HEK293 (cell line): ENCODE data around the gene RILPL1.

Experiments
- ZNF148 ChIP-seq: fragments of 450-650 bp; formaldehyde crosslinking; IDR thresholded peaks from 2 replicates; pipeline ENCODE4 v1.5.0; 2017; ENCODE audit warnings: missing biosample characterization, missing genetic modification characterization, borderline replicate concordance
- ZNF404 ChIP-seq: fragments of 450-650 bp; formaldehyde crosslinking; IDR thresholded peaks from 2 replicates; pipeline ENCODE4 v1.5.1; 2017; ENCODE audit warnings: missing biosample characterization, missing genetic modification characterization
- ZNF416 ChIP-seq: fragments of 450-650 bp; formaldehyde crosslinking; IDR thresholded peaks from 2 replicates; pipeline ENCODE4 v1.5.1; 2016; ENCODE audit warnings: missing biosample characterization, missing genetic modification characterization
- ZNF530 ChIP-seq: fragments of 450-650 bp; formaldehyde crosslinking; IDR thresholded peaks from 2 replicates; pipeline ENCODE4 v1.5.1; 2016; ENCODE audit warnings: low read depth, missing biosample characterization, missing genetic modification characterization
- TF ChIP-seq, protein P1 (sequence below): fragments of 450-650 bp; formaldehyde crosslinking; IDR thresholded peaks from 2 replicates; pipeline ENCODE4 v1.5.1; 2016; ENCODE audit warnings: missing biosample characterization, missing genetic modification characterization

GRCh38 chr12:123512838-123513665, 20.5 kb downstream of the RILPL1 start:
- TF ChIP-seq, protein P1, sequence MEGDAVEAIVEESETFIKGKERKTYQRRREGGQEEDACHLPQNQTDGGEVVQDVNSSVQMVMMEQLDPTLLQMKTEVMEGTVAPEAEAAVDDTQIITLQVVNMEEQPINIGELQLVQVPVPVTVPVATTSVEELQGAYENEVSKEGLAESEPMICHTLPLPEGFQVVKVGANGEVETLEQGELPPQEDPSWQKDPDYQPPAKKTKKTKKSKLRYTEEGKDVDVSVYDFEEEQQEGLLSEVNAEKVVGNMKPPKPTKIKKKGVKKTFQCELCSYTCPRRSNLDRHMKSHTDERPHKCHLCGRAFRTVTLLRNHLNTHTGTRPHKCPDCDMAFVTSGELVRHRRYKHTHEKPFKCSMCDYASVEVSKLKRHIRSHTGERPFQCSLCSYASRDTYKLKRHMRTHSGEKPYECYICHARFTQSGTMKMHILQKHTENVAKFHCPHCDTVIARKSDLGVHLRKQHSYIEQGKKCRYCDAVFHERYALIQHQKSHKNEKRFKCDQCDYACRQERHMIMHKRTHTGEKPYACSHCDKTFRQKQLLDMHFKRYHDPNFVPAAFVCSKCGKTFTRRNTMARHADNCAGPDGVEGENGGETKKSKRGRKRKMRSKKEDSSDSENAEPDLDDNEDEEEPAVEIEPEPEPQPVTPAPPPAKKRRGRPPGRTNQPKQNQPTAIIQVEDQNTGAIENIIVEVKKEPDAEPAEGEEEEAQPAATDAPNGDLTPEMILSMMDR, result no peak
- no peak for TF ChIP-seq ZNF530 (tag by site-specific recombination)
- no peak for TF ChIP-seq ZNF416 (tag by site-specific recombination)
- TF ChIP-seq ZNF404, result no peak
- 0 out of 2 replicates have a peak, but pooled peaks have one; percentile 47 for TF ChIP-seq ZNF148 (tag by site-specific recombination)
